ENCODE measurements around the gene ERCC2. TPM values are rescaled to one million over a fixed set of nuclear protein-coding genes. Genes with fewer than 3 reads are reported as not detected.

Gene ERCC2
- total and polyA plus RNA-seq, 2 of the 8 experiments (the other 6 are each of a cell fraction or from before 2014, with no cell fraction given): 107 to 117 TPM

- peak; percentile 51 for TF ChIP-seq MAX (IDR thresholded peaks at IDR 0.05)
- no peak for TF ChIP-seq KDM4A (IDR thresholded peaks at IDR 0.05; ENCODE audit: low read depth, low read length, severe bottlenecking)
- no peak for TF ChIP-seq NANOG (IDR thresholded peaks at IDR 0.05; ENCODE audit: insufficient read depth, low read depth, low read length, poor library complexity, severe bottlenecking)
- TF ChIP-seq TAF1 (IDR thresholded peaks at IDR 0.05; ENCODE audit: low read depth, low read length): no peak
- peak; percentile 31 for TF ChIP-seq ASH2L (IDR thresholded peaks at IDR 0.05; ENCODE audit: low read length)
- TF ChIP-seq RBBP5 (IDR thresholded peaks at IDR 0.05; ENCODE audit: borderline replicate concordance, low read depth, low read length): no peak
- TF ChIP-seq CTCF (IDR thresholded peaks at IDR 0.05; ENCODE audit: control extremely low read depth in 1 of 3, insufficient read depth in 1 of 3, low read depth in 1 of 3, low read length in 3 of 3): peak; percentile 64 to 67 (median 66)
Observed at GRCh38 chr19:45402298-45403061, 32.1 kb upstream of the ERCC2 start (continued).
